Natural killer cell (primary cell): ENCODE results near the gene CEP131. TPM values are rescaled to one million over a fixed set of nuclear protein-coding genes. Genes with fewer than 3 reads are reported as not detected.
A peak's percentile ranks its signal among the peaks of the same experiment; 100 is the strongest.

Source experiments
- ATAC-seq, 3 donors: fragments of 150-1000 bp in 2 of 3; fragments of 200-7000 bp in 1 of 3; cut with Tn5 transposase; 1 replicate in 1 of 3; 2 replicates in 2 of 3; pipeline ENCODE4 v1.10.0; 2021; ENCODE audit warnings: mild to moderate bottlenecking in 2 of 3, moderate library complexity in 2 of 3
- DNase-seq, 2 donors: peaks; one replicate each; pipeline versions ENCODE4 v3.0.0 to v3.0.0-alpha.2; 2013 to 2021; ENCODE audit warnings: mixed read lengths in 1 of 2
- H3K27ac ChIP-seq: one replicate; pipeline ENCODE4 v1.5.1; 2013; ENCODE audit warnings: mild to moderate bottlenecking, low read length
- H3K27me3 ChIP-seq: one replicate; pipeline ENCODE4 v1.6.1; 2013; ENCODE audit warnings: low read length; ENCODE audit not compliant: control insufficient read depth, insufficient read depth
- H3K36me3 ChIP-seq: one replicate; pipeline ENCODE4 v1.6.1; 2013; ENCODE audit warnings: low read length; ENCODE audit not compliant: control insufficient read depth, insufficient read depth
- H3K4me1 ChIP-seq: one replicate; pipeline ENCODE4 v1.6.1; 2013; ENCODE audit warnings: low read length; ENCODE audit not compliant: control insufficient read depth, insufficient read depth
- H3K4me3 ChIP-seq: one replicate; pipeline ENCODE4 v1.5.1; 2013; ENCODE audit warnings: low read length
- H3K9me3 ChIP-seq: one replicate; pipeline ENCODE4 v1.6.1; 2013; ENCODE audit warnings: low read length; ENCODE audit not compliant: control insufficient read depth, insufficient read depth
- H3K27ac Mint-ChIP-seq, 2 donors: one replicate each; pipeline ENCODE4 v1.8.0; 2022; ENCODE audit warnings: mild to moderate bottlenecking in 2 of 2, mixed read lengths in 2 of 2, moderate library complexity in 1 of 2
- H3K27me3 Mint-ChIP-seq, 2 donors: one replicate each; pipeline ENCODE4 v1.8.0; 2022; ENCODE audit warnings: low read depth in 2 of 2, mixed read lengths in 2 of 2
- H3K36me3 Mint-ChIP-seq: one replicate; pipeline ENCODE4 v1.8.0; 2022; ENCODE audit warnings: mixed read lengths
- H3K4me1 Mint-ChIP-seq, 2 donors: one replicate each; pipeline ENCODE4 v1.8.0; 2022; ENCODE audit warnings: mixed read lengths in 2 of 2
- H3K4me3 Mint-ChIP-seq: one replicate; pipeline ENCODE4 v1.8.0; 2022; ENCODE audit warnings: mild to moderate bottlenecking, moderate library complexity, mixed read lengths
- H3K9me3 Mint-ChIP-seq, 2 donors: one replicate each; pipeline ENCODE4 v1.8.0; 2022; ENCODE audit warnings: mixed read lengths in 2 of 2
- WGBS: methylation state at CpG from one replicate; pipeline ENCODE4 v1.1.7; 2013; ENCODE audit warnings: missing lambda C conversion rate; ENCODE audit not compliant: insufficient coverage; 5-methylcytosine and 5-hydroxymethylcytosine counted together
- intact Hi-C: fragments of 100-400 bp; cut with micrococcal nuclease; formaldehyde crosslinking; loops from one replicate; pipeline ENCODE4 v1.14.2; 2022
- total RNA-seq, 4 donors: library from RNA; stranded (reverse); fragments of 120-200 nt in 1 of 4; gene quantifications; one replicate each; pipeline versions ENCODE4 v1.2.3 to v1.2.4, GENCODE V29; 2013 to 2022
- TF ChIP-seq, protein P1 (sequence below): fragments of 200-600 bp; IDR thresholded peaks from one replicate; pipeline ENCODE4 v1.8.0; 2022; ENCODE audit warnings: antibody characterized with exemption

The CEP131 gene
- total RNA-seq, 3 donors from 2014 or later (not counting 1 experiment from before 2014, with no cell fraction given) = 9.9 to 11.4 (median 10.0) TPM

DNA sequence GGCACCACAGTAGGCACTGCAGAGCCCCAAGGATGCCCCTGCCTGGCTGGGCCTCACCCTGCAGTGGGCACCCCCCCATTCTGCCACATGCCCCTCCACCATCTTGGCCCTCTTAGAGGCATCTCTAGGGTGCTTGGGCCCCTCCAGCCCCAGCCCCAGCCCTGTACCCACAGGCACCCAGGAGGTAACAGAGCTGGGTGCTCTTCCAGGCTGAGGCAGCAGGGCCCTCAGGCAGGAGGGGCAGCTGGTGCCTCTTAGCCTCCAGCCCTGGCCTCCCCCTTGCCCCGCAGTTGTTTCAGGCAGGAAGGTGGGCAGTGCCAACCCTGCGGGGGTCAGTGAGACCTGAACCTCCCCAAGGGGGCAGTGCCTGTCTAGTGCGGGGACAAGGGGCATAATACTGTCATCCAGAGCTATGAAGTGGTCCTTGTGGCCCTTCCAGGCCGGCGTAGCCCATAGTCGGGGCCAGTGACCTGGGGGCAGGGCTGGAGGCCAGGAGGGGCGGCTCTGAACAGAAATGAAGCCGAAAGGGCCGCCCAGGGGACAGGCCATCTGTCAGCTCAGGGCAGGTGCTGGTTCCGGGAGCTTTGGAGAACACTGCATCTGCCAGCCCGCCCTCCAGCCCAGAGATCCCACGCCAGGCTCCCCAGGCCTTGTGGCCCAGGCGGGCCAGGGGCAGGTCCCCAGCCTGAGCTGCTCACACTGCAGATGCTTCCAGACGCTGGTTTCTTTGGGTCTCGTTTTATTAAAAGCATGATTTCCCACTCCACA lies 51.9 kb downstream of the CEP131 start:
- no peak for ATAC-seq
- TF ChIP-seq, protein P1, sequence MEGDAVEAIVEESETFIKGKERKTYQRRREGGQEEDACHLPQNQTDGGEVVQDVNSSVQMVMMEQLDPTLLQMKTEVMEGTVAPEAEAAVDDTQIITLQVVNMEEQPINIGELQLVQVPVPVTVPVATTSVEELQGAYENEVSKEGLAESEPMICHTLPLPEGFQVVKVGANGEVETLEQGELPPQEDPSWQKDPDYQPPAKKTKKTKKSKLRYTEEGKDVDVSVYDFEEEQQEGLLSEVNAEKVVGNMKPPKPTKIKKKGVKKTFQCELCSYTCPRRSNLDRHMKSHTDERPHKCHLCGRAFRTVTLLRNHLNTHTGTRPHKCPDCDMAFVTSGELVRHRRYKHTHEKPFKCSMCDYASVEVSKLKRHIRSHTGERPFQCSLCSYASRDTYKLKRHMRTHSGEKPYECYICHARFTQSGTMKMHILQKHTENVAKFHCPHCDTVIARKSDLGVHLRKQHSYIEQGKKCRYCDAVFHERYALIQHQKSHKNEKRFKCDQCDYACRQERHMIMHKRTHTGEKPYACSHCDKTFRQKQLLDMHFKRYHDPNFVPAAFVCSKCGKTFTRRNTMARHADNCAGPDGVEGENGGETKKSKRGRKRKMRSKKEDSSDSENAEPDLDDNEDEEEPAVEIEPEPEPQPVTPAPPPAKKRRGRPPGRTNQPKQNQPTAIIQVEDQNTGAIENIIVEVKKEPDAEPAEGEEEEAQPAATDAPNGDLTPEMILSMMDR = no peak
- Mint-ChIP-seq H3K4me1 (no peaks in the 10 kb centered on the region), H3K9me3 (no peaks in the 10 kb centered on the region), H3K4me3 (no peak overlapping the region), H3K27me3 (peaks cover 3 to 8% of the 10 kb centered on the region in 2 donors), H3K27ac (no peak overlapping the region), H3K36me3 (no peaks in the 10 kb centered on the region)
- DNase-seq = no peak
- no peaks in the 10 kb centered on the region for H3K9me3 ChIP-seq
- no peak overlapping the region for H3K27ac ChIP-seq
- no peaks in the 10 kb centered on the region for H3K4me1 ChIP-seq
- H3K36me3 ChIP-seq = no peaks in the 10 kb centered on the region
- intact Hi-C loops = no loop called here
- peaks cover 2% of the 10 kb centered on the region for H3K27me3 ChIP-seq
- 91% methylated on average over 15 of the region's 15 CpGs for WGBS
- no peak overlapping the region for H3K4me3 ChIP-seq

DNA sequence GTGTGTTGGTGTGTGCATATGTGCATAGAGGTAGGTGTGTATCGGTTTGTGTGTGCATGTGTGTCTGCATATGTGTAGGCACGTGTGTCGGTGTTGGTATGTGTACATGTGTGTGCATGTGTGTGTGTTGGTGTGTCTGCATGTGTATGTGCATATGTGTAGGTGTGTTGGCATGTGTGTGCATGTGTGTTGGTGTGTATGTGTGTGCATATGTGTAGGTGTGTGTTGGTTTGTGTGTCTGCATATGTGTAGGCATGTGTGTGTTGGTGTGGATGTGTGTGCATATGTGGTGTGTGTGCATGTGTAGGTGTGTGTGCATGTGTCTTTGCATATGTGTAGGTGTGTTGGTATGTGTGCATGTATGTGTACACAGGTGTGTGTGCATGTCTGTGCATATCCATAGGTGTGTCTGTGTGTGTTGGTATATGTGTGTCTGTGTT lies 52.9 kb downstream of the CEP131 start:
- ATAC-seq (no peak), DNase-seq (no peak)
- no peaks in the 10 kb centered on the region for H3K9me3 ChIP-seq
- TF ChIP-seq, protein P1 = no peak
- Mint-ChIP-seq H3K9me3 (no peaks in the 10 kb centered on the region), H3K4me3 (no peak overlapping the region), H3K27ac (no peak overlapping the region), H3K4me1 (no peaks in the 10 kb centered on the region), H3K36me3 (no peaks in the 10 kb centered on the region), H3K27me3 (peaks cover 0 to 3% of the 10 kb centered on the region in 2 donors)
- no peaks in the 10 kb centered on the region for H3K36me3 ChIP-seq
- no peak overlapping the region for H3K27ac ChIP-seq
- no peak overlapping the region for H3K4me3 ChIP-seq
- H3K27me3 ChIP-seq = peaks cover 9% of the 10 kb centered on the region
- WGBS = 97% methylated on average over 3 of the region's 3 CpGs
- intact Hi-C loops = no loop called here
- peaks cover 7% of the 10 kb centered on the region for H3K4me1 ChIP-seq

DNA sequence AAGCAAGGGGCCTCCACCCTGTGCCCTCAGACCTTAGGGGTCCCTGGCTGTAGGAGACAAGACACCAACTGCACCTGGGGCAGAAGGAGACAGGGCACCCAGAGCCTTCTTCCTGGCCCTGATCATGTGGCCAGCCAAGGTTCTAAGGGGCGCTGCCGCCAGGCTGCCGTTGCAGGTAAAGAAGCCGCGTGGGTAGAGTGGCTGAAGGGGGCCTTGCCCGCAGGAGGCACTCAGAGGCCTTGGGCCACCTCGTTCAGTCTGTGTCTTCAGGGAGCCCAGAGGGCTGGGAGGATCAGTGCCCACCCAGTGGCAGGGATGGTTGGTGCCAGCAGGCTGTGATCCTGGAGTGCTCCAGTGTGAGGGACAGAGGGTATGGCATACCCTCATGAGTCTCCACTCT lies 55.1 kb downstream of the CEP131 start:
- Histone ChIP-seq H3K4me3 (no peak overlapping the region), H3K4me1 (peaks cover 7% of the 10 kb centered on the region), H3K27ac (no peak overlapping the region), H3K9me3 (no peaks in the 10 kb centered on the region), H3K36me3 (no peaks in the 10 kb centered on the region), H3K27me3 (peaks cover 14% of the 10 kb centered on the region)
- no peak overlapping the region for H3K27ac Mint-ChIP-seq
- DNase-seq (no peak), ATAC-seq (no peak)
- intact Hi-C loops = no loop called here
- peaks cover 0 to 7% of the 10 kb centered on the region in 2 donors for H3K27me3 Mint-ChIP-seq
- H3K36me3 Mint-ChIP-seq = no peaks in the 10 kb centered on the region
- TF ChIP-seq, protein P1 = no peak
- no peaks in the 10 kb centered on the region for H3K9me3 Mint-ChIP-seq
- H3K4me1 Mint-ChIP-seq = no peaks in the 10 kb centered on the region
- peak overlapping the region; percentile 43 for H3K4me3 Mint-ChIP-seq
- WGBS = 94% methylated on average over 7 of the region's 7 CpGs

DNA sequence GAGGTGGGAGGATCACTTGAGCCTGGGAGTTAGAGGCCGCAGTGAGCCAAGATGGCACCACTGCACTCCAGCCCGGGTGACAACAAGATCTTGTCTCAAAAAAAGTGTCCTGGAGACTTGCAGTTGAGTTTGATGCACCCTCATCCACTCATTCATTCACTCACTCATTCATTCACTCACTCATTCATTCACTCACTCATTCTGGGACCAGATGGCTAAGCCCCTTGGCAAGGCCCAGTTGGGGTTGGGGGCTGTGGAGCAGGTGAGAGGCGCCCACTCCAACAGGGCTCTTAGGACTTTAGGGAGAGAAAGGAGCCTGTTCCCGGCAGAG lies 55.6 kb downstream of the CEP131 start:
- WGBS = 94% methylated on average over 4 of the region's 4 CpGs
- Histone ChIP-seq H3K27me3 (peaks cover 14% of the 10 kb centered on the region), H3K9me3 (no peaks in the 10 kb centered on the region), H3K36me3 (no peaks in the 10 kb centered on the region), H3K4me1 (peaks cover 7% of the 10 kb centered on the region), H3K4me3 (no peak overlapping the region), H3K27ac (no peak overlapping the region)
- no peak for ATAC-seq
- TF ChIP-seq, protein P1 = no peak
- Mint-ChIP-seq H3K9me3 (no peaks in the 10 kb centered on the region), H3K27me3 (peaks cover 0 to 7% of the 10 kb centered on the region in 2 donors), H3K36me3 (no peaks in the 10 kb centered on the region), H3K4me3 (peak overlapping the region; percentile 43), H3K4me1 (no peaks in the 10 kb centered on the region), H3K27ac (no peak overlapping the region)
- intact Hi-C loops = no loop called here
- no peak for DNase-seq
